ENCODE results near the gene PDE4D.

The PDE4D gene

DNA sequence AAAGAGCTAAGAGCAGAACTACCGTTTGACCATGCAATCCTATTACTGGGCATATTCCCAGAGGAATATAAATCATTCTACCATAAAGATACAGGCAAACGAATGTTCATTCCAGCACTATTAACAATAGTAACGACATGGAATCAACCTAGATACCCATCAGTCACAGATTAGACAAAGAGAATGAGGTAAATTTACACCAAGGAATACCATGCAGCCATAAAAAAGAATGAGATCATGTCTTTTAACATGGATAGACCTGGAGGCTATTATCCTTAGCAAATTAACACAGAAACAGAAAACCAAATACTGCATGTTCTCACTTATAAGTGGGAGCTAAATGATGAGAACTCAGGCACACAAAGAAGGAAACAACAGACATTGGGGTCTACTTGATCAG is 641.9 kb downstream of the PDE4D start:
- no peak for DNase-seq (ENCODE audit: low read depth)

DNA sequence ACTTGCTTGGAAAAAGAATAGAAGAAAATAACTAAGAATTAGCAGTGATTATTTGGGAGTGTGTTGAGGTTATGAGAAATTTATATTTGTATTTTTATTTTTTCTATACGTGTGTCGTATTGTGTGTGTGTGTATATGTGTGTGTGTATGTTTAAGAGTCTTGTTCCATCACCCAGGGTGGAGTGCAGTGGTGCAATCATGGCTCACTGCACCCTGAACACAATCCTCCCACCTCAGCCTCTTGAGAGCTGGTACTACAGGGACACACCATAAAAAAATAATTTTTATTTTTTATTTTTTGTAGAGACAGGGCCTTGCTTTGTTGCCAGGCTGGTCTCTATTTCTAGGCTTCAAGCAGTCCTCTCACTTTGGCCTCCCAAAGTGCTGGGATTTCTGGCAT is 643.8 kb downstream of the PDE4D start:
- DNase-seq (ENCODE audit: low read depth) = no peak

DNA sequence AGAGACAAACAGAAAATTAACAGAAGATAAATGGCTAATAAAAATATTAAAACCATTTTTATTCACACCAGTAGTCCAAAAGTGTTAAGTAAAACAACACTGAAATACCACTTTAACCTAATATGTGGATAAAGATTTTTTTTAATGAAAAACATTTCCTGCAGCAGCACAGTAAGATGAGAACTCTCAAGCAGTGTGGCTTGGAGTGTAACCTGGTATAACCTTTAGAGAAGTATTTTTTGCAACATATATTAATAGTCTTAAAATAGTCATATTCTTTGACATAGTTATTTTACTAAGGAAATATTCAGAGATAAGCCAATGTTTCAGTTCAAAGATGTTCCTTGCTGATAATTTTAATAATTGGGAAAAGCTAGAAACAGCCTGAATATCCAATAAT is 644.4 kb downstream of the PDE4D start:
- DNase-seq (ENCODE audit: low read depth) = no peak

DNA sequence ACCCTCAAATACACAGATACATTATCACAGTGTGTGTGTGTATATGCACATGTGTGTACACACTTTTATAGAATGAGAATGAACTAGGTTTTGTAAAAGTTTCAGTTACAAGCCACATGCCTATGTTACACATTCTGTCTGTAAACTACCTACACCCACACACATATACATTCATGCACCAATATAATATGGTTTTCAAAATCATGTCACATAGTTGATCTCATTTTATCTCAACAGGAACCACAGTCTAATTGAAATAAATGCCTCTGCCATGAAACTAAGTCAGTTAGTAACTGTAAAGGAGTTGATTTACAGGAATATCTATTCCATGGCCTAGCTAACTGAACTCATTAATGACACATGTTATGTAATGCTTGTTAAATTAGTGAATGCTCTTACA is 646.6 kb downstream of the PDE4D start:
- no peak for DNase-seq (ENCODE audit: low read depth)

- DNase-seq (ENCODE audit: low read depth) = no peak
Measured at GRCh38 chr5:59246145-59246869, 647.2 kb downstream of the PDE4D start.

DNA sequence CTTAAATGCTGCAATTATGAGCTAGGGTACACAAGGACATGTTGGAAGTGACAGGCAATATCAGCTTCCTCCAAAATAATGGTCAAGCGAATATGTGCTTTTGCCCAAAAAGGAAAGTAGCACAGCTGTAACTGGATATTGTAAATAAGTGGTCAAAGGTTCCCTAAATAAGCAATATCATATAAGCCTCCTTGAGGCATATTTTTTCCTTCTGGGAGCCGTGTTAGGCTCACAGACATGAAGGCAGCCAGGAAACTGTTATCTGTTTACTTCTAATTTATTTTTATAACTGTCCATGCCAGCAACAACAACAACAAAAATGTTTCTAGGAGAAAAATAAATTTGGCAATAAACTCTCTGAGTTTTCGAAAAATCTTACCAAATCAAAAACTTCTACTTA is 648.3 kb downstream of the PDE4D start:
- no peak for DNase-seq (ENCODE audit: low read depth)

DNA sequence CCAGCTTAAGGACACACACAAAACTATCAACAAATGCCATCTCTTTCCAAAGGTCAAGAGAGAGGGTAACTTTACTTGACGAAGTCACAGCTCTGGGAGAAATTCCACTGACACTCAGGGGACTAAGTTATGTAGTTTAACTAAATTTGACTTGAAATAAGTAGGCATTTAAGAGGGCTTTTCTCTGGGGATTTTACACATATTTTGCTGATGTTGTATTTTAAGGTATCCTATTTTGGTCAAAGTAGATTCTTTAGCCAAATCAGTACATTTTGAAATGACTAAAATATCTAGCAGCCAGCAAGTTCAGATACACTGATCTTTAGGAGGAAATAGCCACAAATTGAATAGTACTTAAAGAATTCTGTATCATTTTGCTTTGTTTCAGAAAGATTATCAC is 652.0 kb downstream of the PDE4D start:
- DNase-seq (ENCODE audit: low read depth) = no peak

DNA sequence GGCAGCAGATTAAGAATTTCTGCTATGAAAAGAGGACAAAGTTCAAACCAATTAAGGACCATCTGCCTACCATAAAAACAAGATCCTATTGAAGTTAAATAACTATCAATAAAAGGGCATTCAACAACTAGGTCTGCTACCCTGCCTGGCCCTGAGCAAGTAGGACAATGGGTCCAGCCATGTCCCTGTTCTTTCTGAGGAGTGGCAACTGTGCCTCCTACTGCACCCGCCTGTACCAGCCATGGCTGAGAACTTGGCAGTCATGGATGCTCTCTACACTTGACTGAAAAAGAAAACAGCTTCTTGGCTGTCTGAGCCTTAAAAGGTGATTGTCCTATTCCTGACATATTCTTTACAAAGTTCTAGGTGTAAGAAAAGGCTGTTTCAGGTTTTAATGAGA is 652.4 kb downstream of the PDE4D start:
- no peak for DNase-seq (ENCODE audit: low read depth)

GRCh38 chr5:59238126-59238902 is 655.2 kb downstream of the PDE4D start:
- no peak for DNase-seq (ENCODE audit: low read depth)

DNA sequence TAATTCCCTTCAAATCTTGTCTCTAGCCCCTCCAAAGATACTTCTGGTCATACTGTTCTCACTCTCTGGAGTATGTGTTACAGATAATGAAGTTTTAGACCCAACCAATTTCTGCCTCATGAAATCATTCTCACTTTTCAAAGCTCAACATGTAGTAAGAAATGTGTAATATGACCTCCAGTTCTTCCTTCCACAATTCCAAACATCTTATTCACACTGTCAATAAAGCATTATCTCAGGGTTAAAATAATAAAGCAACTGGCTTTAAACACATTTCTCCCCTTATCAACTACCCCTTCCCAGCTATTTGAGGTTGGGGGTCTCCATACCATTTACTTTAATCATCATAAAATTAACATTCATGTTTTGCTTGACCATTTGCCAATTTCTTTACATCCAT is 656.5 kb downstream of the PDE4D start:
- DNase-seq (ENCODE audit: low read depth) = no peak

- DNase-seq (ENCODE audit: low read depth) = no peak
Measured at GRCh38 chr5:59236448-59236847, 657.1 kb downstream of the PDE4D start.

DNA sequence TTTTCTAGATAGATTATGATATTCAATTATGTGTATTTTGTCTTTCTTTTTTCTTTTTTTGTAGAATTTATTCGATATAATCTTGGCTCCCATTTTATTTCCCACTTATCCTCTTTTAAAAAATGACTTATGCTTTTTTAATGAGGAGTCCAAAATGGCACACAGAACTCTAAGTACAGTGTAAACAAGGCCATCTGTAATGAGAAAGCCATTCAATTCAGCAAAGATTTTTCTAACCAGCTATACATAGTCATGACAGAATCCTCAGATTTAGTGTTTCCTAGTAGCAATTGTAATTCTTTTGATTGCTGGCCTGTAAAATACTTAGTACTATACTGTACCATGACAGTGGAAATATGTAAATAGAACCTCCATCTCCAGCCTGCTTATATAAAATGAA is 659.3 kb downstream of the PDE4D start:
- DNase-seq (ENCODE audit: low read depth) = no peak

DNA sequence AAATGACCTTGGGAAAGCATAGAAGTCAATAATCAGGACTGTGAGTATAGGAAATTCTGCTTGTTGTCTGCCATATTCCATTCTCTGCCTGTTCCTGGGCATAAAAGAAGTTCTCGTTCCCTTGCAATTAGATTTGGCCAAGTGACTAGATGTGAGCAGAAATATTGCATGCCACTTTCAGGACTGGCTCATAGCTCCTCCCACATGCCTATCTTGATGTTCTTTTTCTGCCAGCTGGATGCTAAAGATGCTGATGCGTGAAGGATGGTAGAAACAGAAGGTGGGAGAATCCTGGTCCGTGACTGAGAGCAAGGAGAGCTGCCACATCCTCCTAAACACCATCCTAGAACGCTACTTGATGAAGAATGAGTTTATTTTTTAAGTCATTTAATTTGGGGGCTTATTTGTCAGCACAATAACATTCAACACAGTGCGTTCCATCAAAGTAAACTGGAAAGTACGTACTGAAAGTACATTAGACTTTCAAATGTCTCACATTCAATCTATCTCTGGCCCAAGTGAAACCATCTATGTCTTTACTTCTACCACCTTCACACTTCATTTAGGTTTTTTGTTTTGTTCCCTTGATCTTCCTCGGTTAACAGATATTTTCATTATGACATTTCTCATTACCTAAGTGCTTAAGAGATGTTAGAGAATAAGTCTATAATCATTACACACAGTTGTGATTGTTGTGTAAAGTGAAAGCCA is 662.1 kb downstream of the PDE4D start:
- DNase-seq (ENCODE audit: low read depth) = no peak

- no peak for DNase-seq (ENCODE audit: low read depth)
Measured at GRCh38 chr5:59222687-59223511, 670.6 kb downstream of the PDE4D start.

DNA sequence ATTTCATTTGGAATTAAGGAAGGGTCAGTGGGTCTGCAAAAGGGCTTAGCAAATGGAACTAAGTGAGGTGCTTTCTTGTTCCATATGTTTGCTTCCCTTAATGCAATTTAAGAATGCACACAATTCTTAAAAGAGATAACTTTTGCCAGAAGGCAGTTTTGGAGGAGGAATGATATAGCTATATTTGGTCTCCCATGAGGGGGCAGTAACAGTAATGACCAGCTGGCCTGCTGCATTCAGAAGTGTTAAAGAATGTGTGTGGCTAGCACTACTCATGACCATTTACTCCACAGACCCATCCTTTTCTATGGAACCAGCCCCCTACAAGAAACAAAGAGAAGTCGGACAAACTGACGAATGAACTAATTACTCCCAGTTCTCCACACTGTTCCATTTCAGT is 671.8 kb downstream of the PDE4D start:
- DNase-seq (ENCODE audit: low read depth) = no peak

- no peak for DNase-seq (ENCODE audit: low read depth)
Measured at GRCh38 chr5:59218424-59219045, 675.0 kb downstream of the PDE4D start.

GRCh38 chr5:59216841-59217240 is 676.7 kb downstream of the PDE4D start:
- DNase-seq (ENCODE audit: low read depth) = no peak

GRCh38 chr5:59212596-59212995 is 680.9 kb downstream of the PDE4D start:
- DNase-seq (ENCODE audit: low read depth) = no peak

DNA sequence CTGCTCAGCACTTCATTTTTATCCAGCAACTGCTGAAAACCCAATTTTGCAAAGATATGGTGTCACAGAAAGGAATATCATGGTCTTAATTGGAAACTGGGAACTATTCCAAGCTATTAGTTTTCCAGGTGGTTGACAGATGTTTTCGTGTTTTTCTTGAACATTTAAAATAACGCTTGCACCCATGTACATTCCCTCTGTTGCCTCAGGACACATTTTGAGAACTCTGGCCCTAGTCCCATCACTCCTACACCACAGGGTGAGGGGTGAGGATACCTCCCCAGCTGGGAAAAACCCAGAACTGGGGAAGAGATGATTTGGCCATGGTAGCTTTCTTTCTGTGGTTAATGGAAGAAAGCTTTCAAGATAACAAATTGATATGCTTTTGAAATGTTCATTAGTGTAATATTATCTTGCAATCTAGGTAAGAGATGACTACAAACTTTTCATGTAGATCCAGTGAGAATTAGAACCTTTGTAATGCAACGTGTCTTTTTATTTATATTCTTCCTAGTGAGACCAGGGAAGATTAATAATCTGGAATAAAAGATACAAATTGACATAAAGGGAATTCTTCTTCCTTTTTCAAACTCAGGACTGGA is 683.7 kb downstream of the PDE4D start:
- DNase-seq (ENCODE audit: low read depth) = no peak

- DNase-seq (ENCODE audit: low read depth) = no peak
Measured at GRCh38 chr5:59208474-59208873, 685.1 kb downstream of the PDE4D start.

DNA sequence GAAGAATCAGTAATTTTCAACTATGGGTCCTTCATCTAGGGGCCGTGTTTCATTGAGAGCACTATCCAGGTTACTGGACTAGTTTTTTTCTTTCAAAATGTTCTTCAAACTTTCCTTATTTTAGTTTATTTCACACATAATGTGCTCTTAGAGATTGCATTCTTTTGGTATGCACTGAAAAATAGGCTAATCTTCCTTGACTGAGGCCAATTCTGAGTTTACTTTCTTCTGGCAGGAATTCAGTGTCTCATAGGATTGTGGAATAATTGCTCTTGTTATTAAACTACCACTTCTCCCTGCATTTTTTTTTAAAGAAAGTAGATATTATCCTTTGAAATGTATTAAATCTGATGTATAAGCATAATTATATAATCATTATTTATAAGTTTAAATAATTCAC is 686.1 kb downstream of the PDE4D start:
- DNase-seq (ENCODE audit: low read depth) = no peak

Data from activated T-helper 9 cell treated with anti-CD3 and anti-CD28 coated beads, Interleukin-2, amount 50 U/mL, for 16 hours (primary cell).